BLaER1 treated with 17β-estradiol and CSF1 and Interleukin-3, amounts not matched to agents 10 nM and 100 nM (cell line): ENCODE measurements around the gene ORMDL3.

Experiments used
- H3K27ac ChIP-seq, 11 experiments: shearing (Covaris generic); formaldehyde crosslinking; 2 replicates each; pipeline ENCODE4 v1.8.1; 2022
- H3K27me3 ChIP-seq, 11 experiments: shearing (Covaris generic); formaldehyde crosslinking; 2 replicates each; pipeline ENCODE4 v1.8.1; 2022
- H3K36me3 ChIP-seq, 11 experiments: shearing (Covaris generic); formaldehyde crosslinking; 2 replicates each; pipeline ENCODE4 v1.8.1; 2022
- H3K4me1 ChIP-seq, 10 experiments: shearing (Covaris generic); formaldehyde crosslinking; 2 replicates each; pipeline ENCODE4 v1.8.1; 2022
- H3K4me2 ChIP-seq, 11 experiments: shearing (Covaris generic); formaldehyde crosslinking; 2 replicates each; pipeline ENCODE4 v1.8.1; 2022
- H3K4me3 ChIP-seq, 10 experiments: shearing (Covaris generic); formaldehyde crosslinking; 2 replicates each; pipeline ENCODE4 v1.8.1; 2022
- H3K9ac ChIP-seq, 11 experiments: shearing (Covaris generic); formaldehyde crosslinking; 2 replicates each; pipeline ENCODE4 v1.8.1; 2022
- H3K9me3 ChIP-seq, 11 experiments: shearing (Covaris generic); formaldehyde crosslinking; replicated peaks in 1 of 11; 2 replicates each; pipeline ENCODE4 v1.8.1; 2022
- H4K20me1 ChIP-seq, 11 experiments: shearing (Covaris generic); formaldehyde crosslinking; 2 replicates each; pipeline ENCODE4 v1.8.1; 2022
- Cebpa-rat ChIP-seq, 11 experiments: shearing (Covaris generic); IDR thresholded peaks; 2 replicates each; pipeline ENCODE4 v1.8.1; 2022

The ORMDL3 gene, protein sequence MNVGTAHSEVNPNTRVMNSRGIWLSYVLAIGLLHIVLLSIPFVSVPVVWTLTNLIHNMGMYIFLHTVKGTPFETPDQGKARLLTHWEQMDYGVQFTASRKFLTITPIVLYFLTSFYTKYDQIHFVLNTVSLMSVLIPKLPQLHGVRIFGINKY

GRCh38 chr17:39927101-39927928 lies at the start of gene ORMDL3, which contains the start of gene LRRC3C:
Gene ORMDL3, minus strand, starts transcription at chr17:39927601. Its CDS starts 3,398 bp downstream, at chr17:39924203.
Gene LRRC3C, plus strand, starts transcription at chr17:39927732. Its CDS starts 13,792 bp downstream, at chr17:39941524.
- peaks cover 16 to 22% (median 19%) of the 10 kb centered on the region in 11 experiments for H3K36me3 ChIP-seq
- peak within 1 kb of the TSS; percentile 34 to 82 (median 73); a peak in 21 of 22 replicates for H3K27ac ChIP-seq
- H3K27me3 ChIP-seq: no peaks in the 10 kb centered on the region
- H3K4me3 ChIP-seq: peak within 1 kb of the TSS; percentile 65 to 90 (median 81)
- peak within 1 kb of the TSS; percentile 96 to 100 (median 98) for H3K4me2 ChIP-seq
- H4K20me1 ChIP-seq: peaks cover 11 to 45% (median 32%) of the 10 kb centered on the region in 11 experiments; a peak in 18 of 22 replicates
- no peak for TF ChIP-seq Cebpa-rat (IDR thresholded peaks at IDR 0.05)
- H3K9ac ChIP-seq: peak within 1 kb of the TSS; percentile 80 to 91 (median 84)
- no peaks in the 10 kb centered on the region for H3K9me3 ChIP-seq
- H3K4me1 ChIP-seq: peaks cover 71 to 80% (median 76%) of the 10 kb centered on the region in 10 experiments

DNA sequence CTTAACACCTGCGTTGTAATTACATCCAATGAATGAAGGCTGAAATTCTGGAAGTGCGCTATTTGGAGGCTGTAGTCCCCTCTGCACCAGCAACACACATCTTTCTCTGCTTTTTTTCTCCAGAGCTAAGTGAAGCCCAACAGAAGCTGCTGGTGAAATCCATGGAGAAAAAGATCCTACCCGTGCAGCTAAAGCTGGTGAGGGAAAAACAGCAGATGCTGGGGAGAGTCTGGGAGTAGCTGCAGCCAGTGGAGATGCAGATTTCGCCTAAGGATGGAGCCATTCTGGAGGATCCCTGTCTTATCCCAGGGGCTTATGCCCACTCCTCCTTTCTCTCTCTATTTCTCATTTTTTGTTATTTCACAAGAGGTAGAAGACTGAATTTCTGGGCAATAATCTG lies 48.4 kb upstream of the ORMDL3 start:
- H3K9ac ChIP-seq: no peak overlapping the region
- H3K27ac ChIP-seq: no peak overlapping the region
- no peaks in the 10 kb centered on the region for H3K36me3 ChIP-seq
- H3K4me3 ChIP-seq: no peak overlapping the region
- peaks cover 9 to 29% (median 11%) of the 10 kb centered on the region in 10 experiments for H3K4me1 ChIP-seq
- H3K9me3 ChIP-seq: no peaks in the 10 kb centered on the region
- no peak for TF ChIP-seq Cebpa-rat (IDR thresholded peaks at IDR 0.05)
- H4K20me1 ChIP-seq: peaks cover 0 to under 1% (median 0%) of the 10 kb centered on the region in 11 experiments; a peak in 8 of 22 replicates
- no peaks in the 10 kb centered on the region; a peak in 1 of 22 replicates for H3K27me3 ChIP-seq
- H3K4me2 ChIP-seq: no peak overlapping the region

GRCh38 chr17:39974433-39974832 lies 47.0 kb upstream of the ORMDL3 start:
- no peak for TF ChIP-seq Cebpa-rat (IDR thresholded peaks at IDR 0.05)
- Histone ChIP-seq H4K20me1 (no peaks in the 10 kb centered on the region), H3K4me1 (peaks cover 3 to 26% (median 7%) of the 10 kb centered on the region in 10 experiments), H3K36me3 (no peaks in the 10 kb centered on the region), H3K9ac (no peak overlapping the region), H3K27me3 (no peaks in the 10 kb centered on the region; a peak in 1 of 22 replicates), H3K27ac (no peak overlapping the region), H3K4me2 (no peak overlapping the region), H3K9me3 (no peaks in the 10 kb centered on the region), H3K4me3 (no peak overlapping the region)

- peaks cover 0 to 28% (median 2%) of the 10 kb centered on the region in 10 experiments; a peak in 9 of 20 replicates for H3K4me1 ChIP-seq
- no peaks in the 10 kb centered on the region for H3K36me3 ChIP-seq
- H3K27ac ChIP-seq: no peak overlapping the region
- TF ChIP-seq Cebpa-rat (IDR thresholded peaks at IDR 0.05): no peak
- no peaks in the 10 kb centered on the region for H3K9me3 ChIP-seq
- no peak overlapping the region for H3K9ac ChIP-seq
- no peaks in the 10 kb centered on the region; a peak in 1 of 22 replicates for H3K27me3 ChIP-seq
- peak overlapping the region in 1 of 11 experiments; percentile 5; a peak in 1 of 22 replicates for H3K4me2 ChIP-seq
- no peak overlapping the region for H3K4me3 ChIP-seq
- no peaks in the 10 kb centered on the region for H4K20me1 ChIP-seq
Observed at GRCh38 chr17:39973496-39973895, 46.1 kb upstream of the ORMDL3 start.

- no peak overlapping the region for H3K4me3 ChIP-seq
- no peak overlapping the region for H3K9ac ChIP-seq
- H3K27me3 ChIP-seq: no peaks in the 10 kb centered on the region; a peak in 1 of 22 replicates
- H3K27ac ChIP-seq: no peak overlapping the region
- H3K9me3 ChIP-seq: no peaks in the 10 kb centered on the region
- no peaks in the 10 kb centered on the region for H4K20me1 ChIP-seq
- no peaks in the 10 kb centered on the region for H3K36me3 ChIP-seq
- peak overlapping the region in 2 of 11 experiments; percentile 46 to 66; a peak in 4 of 22 replicates for H3K4me2 ChIP-seq
- peaks cover 0 to 40% (median 10%) of the 10 kb centered on the region in 10 experiments; a peak in 14 of 20 replicates for H3K4me1 ChIP-seq
- TF ChIP-seq Cebpa-rat (IDR thresholded peaks at IDR 0.05): no peak
Observed at GRCh38 chr17:39972271-39972670, 44.9 kb upstream of the ORMDL3 start.

- no peak overlapping the region for H3K9ac ChIP-seq
- H3K9me3 ChIP-seq: no peaks in the 10 kb centered on the region
- H3K36me3 ChIP-seq: no peaks in the 10 kb centered on the region
- no peaks in the 10 kb centered on the region for H4K20me1 ChIP-seq
- no peak for TF ChIP-seq Cebpa-rat (IDR thresholded peaks at IDR 0.05)
- no peak overlapping the region for H3K4me2 ChIP-seq
- no peak overlapping the region for H3K4me3 ChIP-seq
- H3K27me3 ChIP-seq: no peaks in the 10 kb centered on the region; a peak in 1 of 22 replicates
- peaks cover 0 to 51% (median 18%) of the 10 kb centered on the region in 10 experiments; a peak in 14 of 20 replicates for H3K4me1 ChIP-seq
- H3K27ac ChIP-seq: no peak overlapping the region
Observed at GRCh38 chr17:39971076-39971603, 43.7 kb upstream of the ORMDL3 start.

DNA sequence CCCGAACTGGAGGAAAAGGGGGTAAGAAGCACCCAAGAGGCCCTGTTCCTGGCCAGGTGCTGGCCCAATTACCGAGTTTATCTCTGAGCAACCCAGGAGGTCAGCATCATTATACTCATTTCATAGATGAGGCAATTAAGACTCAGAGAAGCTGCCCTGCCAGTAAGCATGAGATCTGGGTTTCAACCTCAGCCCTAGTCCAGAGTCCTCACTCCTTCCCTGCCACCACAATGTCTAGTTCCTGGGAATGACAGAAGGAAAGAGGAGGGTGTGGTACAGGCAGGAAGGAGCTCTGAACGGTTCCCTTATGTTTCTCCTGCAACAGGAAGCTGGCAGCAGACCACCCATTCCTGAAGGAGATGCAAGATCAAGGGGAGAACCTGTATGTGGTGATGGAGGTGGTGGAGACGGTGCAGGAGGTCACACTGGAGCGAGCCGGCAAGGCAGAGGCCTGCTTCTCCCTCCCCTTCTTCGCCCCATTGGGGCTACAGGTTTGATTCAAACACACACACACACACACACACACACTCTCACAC lies 42.8 kb upstream of the ORMDL3 start:
- H3K4me1 ChIP-seq: peaks cover 0 to 53% (median 18%) of the 10 kb centered on the region in 10 experiments; a peak in 14 of 20 replicates
- no peaks in the 10 kb centered on the region for H3K9me3 ChIP-seq
- H3K27me3 ChIP-seq: no peaks in the 10 kb centered on the region; a peak in 1 of 22 replicates
- H3K4me3 ChIP-seq: no peak overlapping the region
- no peak overlapping the region for H3K4me2 ChIP-seq
- no peak overlapping the region for H3K27ac ChIP-seq
- no peak for TF ChIP-seq Cebpa-rat (IDR thresholded peaks at IDR 0.05)
- no peaks in the 10 kb centered on the region for H4K20me1 ChIP-seq
- H3K9ac ChIP-seq: no peak overlapping the region
- no peaks in the 10 kb centered on the region for H3K36me3 ChIP-seq

DNA sequence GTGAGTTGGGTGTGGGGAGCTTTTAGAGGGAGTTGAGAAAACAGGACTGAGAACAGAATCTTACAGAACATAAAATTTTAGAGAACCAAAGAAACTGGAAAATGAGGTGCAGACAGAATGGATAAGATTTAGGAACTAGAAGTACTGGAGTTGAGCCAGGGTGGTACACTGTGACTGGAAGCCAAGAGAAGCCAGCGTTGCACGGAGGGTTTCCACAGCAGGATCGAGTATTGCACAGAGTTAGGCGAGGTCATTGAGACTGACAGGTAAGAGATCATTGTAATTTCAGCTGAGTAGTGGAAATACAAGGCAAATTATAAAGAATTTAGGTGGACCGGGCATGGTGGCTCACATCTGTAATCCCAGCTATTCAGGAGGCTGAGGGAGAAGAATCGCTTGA lies 42.0 kb upstream of the ORMDL3 start:
- Histone ChIP-seq H3K9ac (peak overlapping the region in 1 of 11 experiments; percentile 15; a peak in 1 of 22 replicates), H3K9me3 (no peaks in the 10 kb centered on the region), H3K4me2 (no peak overlapping the region), H4K20me1 (no peaks in the 10 kb centered on the region), H3K27ac (no peak overlapping the region), H3K36me3 (no peaks in the 10 kb centered on the region), H3K27me3 (no peaks in the 10 kb centered on the region; a peak in 1 of 22 replicates), H3K4me3 (no peak overlapping the region), H3K4me1 (peaks cover 0 to 53% (median 19%) of the 10 kb centered on the region in 10 experiments; a peak in 14 of 20 replicates)
- TF ChIP-seq Cebpa-rat (IDR thresholded peaks at IDR 0.05): no peak
